GM18951 (cell line): ENCODE measurements around the gene SEC61G.

ENCODE experiments used
- POLR2A ChIP-seq: IDR thresholded peaks from 4 replicates; pipeline ENCODE4 v1.6.1; 2011; ENCODE audit warnings: mild to moderate bottlenecking; ENCODE audit not compliant: insufficient read length, insufficient read depth; ENCODE audit errors: extremely low read depth
- in situ Hi-C: fragments of 300-500 bp; cut with MboI; formaldehyde crosslinking; loops from one replicate; pipeline ENCODE4 v1.12.0; 2022; ENCODE audit warnings: low sequenced_read_pairs, mixed read lengths, inconsistent platforms; ENCODE audit not compliant: unreplicated experiment

The SEC61G gene

DNA sequence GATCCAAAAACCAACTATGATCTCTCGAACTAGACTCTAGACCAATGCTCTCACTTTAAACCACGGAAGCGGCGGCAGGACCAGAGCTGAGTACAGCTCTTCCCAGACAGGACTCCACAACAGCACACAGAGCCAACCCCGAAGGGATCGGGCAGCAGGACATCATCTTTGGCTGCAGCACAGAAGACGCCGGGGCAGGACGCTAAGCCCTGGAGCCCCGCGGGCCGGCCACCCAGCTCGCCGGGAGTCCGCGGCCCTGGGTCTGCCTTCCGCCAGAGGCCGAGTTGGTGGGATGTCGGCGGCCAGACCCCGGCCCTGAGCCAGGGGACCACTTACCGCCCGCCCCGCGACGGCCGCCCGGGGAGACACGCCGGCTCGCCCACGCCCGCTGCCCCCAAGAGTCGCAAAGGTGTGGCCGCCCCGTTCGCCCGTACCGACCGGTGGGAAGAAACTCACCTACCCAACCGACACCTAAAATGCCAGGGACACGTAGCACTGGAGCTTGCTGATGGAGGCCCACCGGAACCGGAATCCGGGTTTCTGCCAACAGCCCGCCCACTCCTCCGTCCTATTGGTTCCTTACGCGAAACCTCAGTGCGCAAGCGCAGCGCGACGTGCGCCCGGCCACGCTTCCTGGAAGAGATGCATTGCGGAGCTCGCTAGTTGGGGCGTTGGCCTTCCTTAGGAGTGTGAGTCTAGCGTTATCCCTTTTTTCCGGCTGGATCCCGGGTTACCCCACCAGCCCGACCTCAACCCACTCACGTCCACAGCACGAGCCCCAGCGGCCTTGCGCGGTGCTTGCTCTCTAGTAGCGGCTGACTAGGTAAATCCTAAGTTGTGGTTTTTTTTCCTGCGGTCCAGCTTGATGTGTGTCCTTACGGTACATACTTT is at the start of gene SEC61G:
TSS of gene SEC61G (minus strand) at position 510 of the 891 bp plus-strand sequence. CDS start 1,623 bp downstream, outside the sequence.
- in situ Hi-C loops: loop anchor here (25.0 kb wide), 1 partner anchor 653 kb away; no protein-coding TSS in a partner anchor
- peak; percentile 96 for TF ChIP-seq POLR2A

DNA sequence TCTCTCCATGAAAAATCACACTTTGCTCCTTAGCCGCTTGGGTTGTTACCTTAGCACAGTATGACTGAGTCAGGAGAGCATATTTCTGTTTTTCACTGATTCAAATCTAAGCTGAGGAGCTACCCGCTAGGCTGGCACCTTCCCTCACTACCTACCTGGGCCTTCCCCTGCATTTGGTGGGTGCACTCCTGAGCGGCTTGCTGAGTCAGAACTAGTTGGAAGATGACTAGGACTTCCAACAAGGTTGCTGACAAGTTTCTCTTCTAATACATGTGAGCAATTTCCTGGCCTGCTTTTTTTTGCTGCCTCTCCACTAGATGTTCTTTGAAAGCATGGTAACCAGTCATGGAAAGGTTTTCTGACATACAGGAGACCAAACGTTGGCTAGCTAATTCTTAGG is 43.8 kb upstream of the SEC61G start:
- TF ChIP-seq POLR2A: no peak
- in situ Hi-C loops: no loop called here

DNA sequence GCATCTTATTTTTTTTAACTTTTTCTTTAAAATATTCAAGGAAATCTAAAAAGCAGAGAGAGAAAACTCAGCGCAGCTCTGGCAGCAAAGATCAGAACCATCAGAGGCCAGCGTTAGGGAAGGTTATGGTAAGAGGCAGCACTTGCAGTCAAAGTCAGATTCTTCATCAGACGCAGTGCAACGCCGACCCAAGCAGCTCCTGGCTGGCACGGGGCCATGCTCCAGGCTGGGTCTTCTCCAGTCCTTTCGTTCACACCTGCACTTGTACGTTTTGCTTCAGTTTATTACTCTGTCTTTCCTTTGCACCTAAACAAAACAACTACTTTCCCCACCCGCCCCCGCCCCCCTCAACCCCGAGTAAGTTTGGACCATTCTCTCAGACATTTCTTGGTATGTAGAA is 43.1 kb upstream of the SEC61G start:
- in situ Hi-C loops: no loop called here
- no peak for TF ChIP-seq POLR2A

DNA sequence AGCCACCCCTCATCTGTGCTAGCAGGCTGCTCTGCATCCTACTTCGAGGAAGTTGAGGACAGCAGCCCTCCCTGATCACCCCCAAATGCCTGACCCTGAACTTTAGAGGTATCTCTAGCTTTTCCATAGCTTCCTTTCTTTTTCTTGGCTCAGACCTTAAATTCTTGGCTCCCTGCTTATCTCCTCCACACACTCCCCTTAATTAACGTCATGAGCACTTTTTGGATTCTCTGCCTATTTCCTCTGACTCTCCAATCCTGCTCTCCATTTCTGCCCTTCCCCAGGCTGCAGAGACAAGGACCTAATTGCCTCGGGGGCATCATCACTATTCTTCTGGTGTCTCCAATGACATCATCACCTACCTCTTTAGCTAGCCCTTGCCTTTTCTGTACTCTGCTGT is 40.8 kb upstream of the SEC61G start:
- in situ Hi-C loops: no loop called here
- no peak for TF ChIP-seq POLR2A

DNA sequence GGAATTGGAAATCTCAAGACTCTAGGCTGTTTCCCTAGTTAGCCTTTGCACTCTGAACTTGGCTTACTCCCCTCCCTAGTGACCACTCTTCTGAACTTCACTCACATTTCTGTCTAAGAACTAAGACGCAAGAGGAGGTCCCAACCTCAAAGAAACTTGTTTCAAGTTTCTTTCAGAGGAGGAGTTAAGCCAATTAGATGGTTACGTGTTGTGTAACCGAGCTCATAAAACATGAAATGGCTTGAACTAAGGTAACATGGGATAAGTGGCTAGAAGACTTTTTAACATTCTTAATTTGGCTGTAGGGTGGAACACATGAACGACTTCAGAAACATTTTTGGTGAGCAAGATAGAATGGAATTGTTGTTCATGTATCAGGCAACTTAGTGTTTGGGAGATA is 39.5 kb upstream of the SEC61G start:
- no peak for TF ChIP-seq POLR2A
- in situ Hi-C loops: no loop called here

DNA sequence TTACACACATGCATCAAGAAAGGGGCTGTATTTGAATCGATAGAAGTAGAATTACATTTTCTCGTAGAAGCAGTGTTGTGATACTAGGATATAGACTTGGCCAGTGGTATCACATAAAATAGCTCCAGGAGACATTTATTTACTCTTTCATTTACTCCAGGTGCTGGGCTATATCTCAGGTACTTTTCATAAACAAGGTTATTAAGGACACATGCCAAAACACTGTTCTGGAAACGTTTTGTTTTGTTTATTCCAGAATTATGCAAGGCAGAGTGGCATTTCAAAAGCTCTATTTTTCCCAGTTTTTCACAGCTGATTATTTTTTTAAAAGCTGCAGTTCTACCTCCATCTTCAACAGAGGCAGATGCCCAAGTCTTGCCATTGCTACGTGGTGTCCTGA is 37.8 kb upstream of the SEC61G start:
- in situ Hi-C loops: no loop called here

DNA sequence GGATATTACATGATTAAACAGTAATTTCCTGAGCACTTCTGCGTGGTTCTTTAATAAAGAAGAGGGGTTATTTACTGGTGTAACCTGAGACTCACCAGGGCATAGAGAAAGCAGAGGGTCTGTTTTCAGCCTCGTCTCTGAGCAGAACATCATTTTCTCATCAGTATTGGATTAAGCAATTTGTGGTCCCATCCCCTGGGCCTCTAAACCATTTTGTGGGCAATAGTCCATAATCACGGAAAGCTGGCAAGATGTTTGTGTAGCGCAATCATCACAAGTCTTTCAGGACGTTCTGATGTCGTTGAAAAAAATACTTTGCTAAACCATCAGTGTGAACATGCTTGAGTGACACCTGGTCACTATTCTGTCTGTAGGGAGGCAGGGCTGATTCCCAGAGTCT is 37.1 kb upstream of the SEC61G start:
- TF ChIP-seq POLR2A: no peak
- in situ Hi-C loops: no loop called here

More for the DNA sequence above, 37.8 kb upstream of the SEC61G start:
- no peak for TF ChIP-seq POLR2A

DNA sequence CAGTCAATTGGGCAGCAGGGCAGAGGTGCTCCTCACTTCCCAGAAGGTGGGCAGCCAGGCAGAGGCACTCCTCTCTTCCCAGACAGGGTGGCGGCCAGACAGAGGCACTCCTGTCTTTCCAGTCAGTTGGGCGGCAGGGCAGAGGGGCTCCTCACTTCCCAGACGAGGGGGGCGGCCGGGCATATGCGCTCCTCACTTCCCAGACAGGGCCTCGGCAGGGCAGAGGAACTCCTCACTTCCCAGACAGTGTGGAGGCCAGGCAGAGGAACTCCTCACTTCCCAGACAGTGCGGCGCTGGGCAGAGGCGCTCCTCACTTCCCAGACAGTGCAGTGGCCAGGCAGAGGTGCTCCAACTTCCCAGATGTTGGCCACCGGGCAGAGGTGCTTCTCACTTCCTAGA is 33.4 kb upstream of the SEC61G start:
- in situ Hi-C loops: no loop called here
- TF ChIP-seq POLR2A: no peak

DNA sequence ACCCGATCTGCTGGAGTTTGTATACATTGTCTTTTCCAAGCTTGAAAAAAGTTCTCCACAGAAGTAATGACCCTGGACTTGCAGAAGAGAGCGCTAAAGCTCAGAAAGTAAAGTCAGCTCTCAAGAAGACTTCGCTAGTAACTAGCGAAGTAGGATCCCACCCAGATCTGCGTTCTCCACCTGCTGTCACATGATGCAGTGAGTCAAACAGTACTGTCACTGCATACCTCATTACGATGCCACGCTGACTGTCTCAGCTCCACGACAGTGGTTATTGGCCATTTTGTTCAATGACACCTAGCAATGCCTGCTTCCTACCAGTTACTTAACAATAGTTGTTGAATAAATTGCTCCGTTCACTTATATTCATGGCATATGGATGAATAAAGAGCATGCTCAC is 29.7 kb upstream of the SEC61G start:
- in situ Hi-C loops: no loop called here
- no peak for TF ChIP-seq POLR2A

DNA sequence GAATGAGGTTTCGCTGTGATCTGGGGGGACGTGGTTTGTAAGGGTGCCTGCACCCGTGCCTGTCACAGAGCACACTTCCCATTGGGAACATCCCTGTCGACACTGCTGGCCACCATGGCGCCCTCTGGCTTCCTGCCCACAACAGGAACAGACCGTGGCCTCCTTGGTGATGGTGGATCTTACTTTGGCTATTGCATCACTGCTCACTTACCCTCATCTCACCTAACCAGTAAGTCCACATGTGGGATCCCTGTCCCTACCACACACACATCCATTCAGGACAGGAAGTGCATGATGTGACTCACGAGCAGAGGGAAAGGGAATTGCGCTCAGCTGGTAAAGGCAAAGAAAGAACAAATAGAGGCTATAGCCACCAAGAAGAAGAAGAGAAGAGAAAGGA is 26.2 kb upstream of the SEC61G start:
- TF ChIP-seq POLR2A: no peak
- in situ Hi-C loops: no loop called here

DNA sequence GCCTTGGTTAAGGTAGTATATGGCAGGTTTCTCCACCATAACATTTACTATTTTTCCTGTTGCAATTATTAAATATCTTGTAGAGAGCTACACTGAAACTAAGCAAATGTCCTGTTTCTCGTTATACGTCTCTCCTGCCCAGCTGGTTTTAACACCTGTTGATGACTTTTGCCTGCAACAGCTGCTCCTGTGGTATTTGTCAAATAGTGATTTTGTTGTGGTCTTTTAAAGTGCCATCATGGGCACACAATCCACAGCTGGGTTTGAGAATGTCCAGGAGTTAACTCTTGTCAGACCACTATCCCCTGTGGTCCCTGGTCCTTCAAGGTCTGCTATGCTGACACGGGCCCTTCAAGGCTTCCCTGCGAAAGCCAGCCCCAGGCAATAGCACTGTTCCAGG is 24.9 kb upstream of the SEC61G start:
- TF ChIP-seq POLR2A: no peak
- in situ Hi-C loops: no loop called here

DNA sequence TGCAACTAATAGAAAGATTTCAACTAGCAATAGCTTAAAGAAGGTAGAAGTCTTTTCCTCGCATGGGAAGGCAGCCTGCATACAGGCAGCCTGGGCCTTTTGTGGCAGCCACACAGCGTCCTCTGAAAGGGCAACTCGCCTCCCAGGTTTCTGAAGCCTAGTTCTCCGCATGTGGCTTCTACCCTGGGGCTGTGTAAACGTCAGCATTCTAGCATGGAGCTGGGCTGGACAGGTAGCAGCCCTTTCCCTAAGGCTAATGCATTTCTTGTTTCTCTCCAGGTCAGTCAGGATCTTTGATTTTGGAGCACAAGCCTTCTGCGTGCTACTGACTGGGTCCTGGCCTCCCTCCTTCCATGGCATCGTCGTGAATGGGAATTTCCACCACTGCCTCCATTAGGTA is 23.8 kb upstream of the SEC61G start:
- no peak for TF ChIP-seq POLR2A
- in situ Hi-C loops: no loop called here

DNA sequence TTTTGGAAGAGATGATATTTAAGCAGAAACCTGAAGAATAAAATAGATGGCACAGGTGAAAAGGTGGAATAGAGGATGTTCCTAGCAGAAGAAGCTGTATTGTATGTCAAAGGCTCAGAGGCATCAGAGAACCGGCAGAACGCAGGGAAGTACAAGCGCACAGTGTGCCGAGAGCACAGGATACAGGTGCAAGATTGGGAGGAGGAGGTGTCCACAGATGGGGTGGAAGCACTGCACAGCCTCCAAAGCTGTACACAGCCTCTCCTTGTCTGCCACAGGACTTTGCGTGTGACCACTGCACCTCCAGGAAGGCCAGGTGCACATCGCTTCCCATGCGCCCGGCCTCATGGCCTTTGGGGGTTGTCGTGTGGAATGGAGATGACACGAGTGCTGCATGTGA is 23.3 kb upstream of the SEC61G start:
- in situ Hi-C loops: no loop called here
- TF ChIP-seq POLR2A: no peak
